ENCODE results near the gene MAB21L4. TPM values are rescaled to one million over a fixed set of nuclear protein-coding genes. Genes with fewer than 3 reads are reported as not detected.

The MAB21L4 gene
- total RNA-seq, 6 experiments from 2014 or later = 3.7 to 17.0 (median 5.2) TPM

- H3K27ac ChIP-seq = no peak overlapping the region
- H3K4me3 ChIP-seq = no peak overlapping the region
- peak; percentile 17 to 48 (median 37) for DNase-seq
- H3K4me1 ChIP-seq = peaks cover 0 to 7% (median 0%) of the 10 kb centered on the region in 4 donors
- intact Hi-C loops (cut with DNase I) = loop anchor here in 1 of 2 donors (10.0 kb wide), 1 partner anchor 76 kb away; the partner anchor contains the start of gene SNED1
- WGBS (ENCODE audit: insufficient coverage, low coverage, low lambda C conversion rate, missing lambda C conversion rate) = 95% methylated on average over 4 of the region's 36 CpGs
- TF ChIP-seq POLR2A (IDR thresholded peaks at IDR 0.05) (no peak), CTCF (IDR thresholded peaks at IDR 0.05) (no peak)
- no peaks in the 10 kb centered on the region for H3K9me3 ChIP-seq
- no peaks in the 10 kb centered on the region for H3K27me3 ChIP-seq
- ATAC-seq = no peak
- no peaks in the 10 kb centered on the region for H3K36me3 ChIP-seq
Observed at GRCh38 chr2:240918258-240919091, 22.5 kb upstream of the MAB21L4 start.

DNA sequence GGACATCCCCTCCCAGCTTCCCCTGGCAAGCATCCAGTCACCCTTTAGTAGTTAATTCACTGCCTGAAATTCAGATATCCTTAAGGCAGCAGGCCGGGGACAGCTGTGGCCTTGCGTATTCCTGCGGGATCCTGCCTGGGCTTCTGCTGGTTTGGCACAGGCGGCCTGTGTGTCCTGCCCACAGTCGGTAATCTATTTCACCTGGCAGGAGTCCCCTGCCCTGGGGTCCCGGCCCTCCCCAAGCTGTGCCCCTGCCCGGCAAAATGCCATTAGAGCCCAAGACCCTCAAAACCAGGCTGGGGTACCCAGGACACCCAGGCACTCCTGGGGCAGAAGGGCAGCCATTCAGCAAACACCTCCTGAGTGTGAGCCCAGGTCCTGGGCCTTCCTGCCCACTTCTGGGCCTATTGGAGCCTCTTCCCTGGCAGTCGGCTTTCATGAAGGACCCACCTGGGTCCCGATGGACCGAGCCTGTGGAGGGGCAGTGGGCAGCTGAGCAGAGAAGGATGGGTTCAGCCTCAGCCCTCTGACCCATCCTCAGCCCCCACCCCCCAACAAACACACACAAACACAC lies 21.8 kb upstream of the MAB21L4 start:
- Histone ChIP-seq H3K27me3 (no peaks in the 10 kb centered on the region), H3K4me3 (no peak overlapping the region), H3K36me3 (no peaks in the 10 kb centered on the region), H3K4me1 (peaks cover 0 to 8% (median 0%) of the 10 kb centered on the region in 4 donors), H3K9me3 (no peaks in the 10 kb centered on the region), H3K27ac (no peak overlapping the region)
- no peak for TF ChIP-seq POLR2A (IDR thresholded peaks at IDR 0.05)
- TF ChIP-seq CTCF (IDR thresholded peaks at IDR 0.05) = no peak
- ATAC-seq (no peak), DNase-seq (peak; percentile 14 to 43 (median 35))
- intact Hi-C loops (cut with DNase I) = loop anchor here in 1 of 2 donors (10.0 kb wide), 1 partner anchor 77 kb away; the partner anchor contains the start of gene SNED1
- WGBS (ENCODE audit: insufficient coverage, low coverage, low lambda C conversion rate, missing lambda C conversion rate) = no CpG with 5 or more reads among the region's 10 CpGs

GRCh38 chr2:240917009-240917683 lies 21.2 kb upstream of the MAB21L4 start:
- Histone ChIP-seq H3K27ac (no peak overlapping the region), H3K36me3 (no peaks in the 10 kb centered on the region), H3K4me3 (no peak overlapping the region), H3K4me1 (peaks cover 0 to 8% (median 0%) of the 10 kb centered on the region in 4 donors), H3K27me3 (no peaks in the 10 kb centered on the region), H3K9me3 (no peaks in the 10 kb centered on the region)
- TF ChIP-seq POLR2A (IDR thresholded peaks at IDR 0.05) = no peak
- TF ChIP-seq CTCF (IDR thresholded peaks at IDR 0.05) = no peak
- ATAC-seq (no peak), DNase-seq (peak; percentile 19 to 50 (median 39))
- intact Hi-C loops (cut with DNase I) = loop anchor here in 1 of 2 donors (10.0 kb wide), 1 partner anchor 78 kb away; the partner anchor contains the start of gene SNED1
- WGBS (ENCODE audit: insufficient coverage, low coverage, low lambda C conversion rate, missing lambda C conversion rate) = 90% methylated on average over 4 of the region's 20 CpGs

DNA sequence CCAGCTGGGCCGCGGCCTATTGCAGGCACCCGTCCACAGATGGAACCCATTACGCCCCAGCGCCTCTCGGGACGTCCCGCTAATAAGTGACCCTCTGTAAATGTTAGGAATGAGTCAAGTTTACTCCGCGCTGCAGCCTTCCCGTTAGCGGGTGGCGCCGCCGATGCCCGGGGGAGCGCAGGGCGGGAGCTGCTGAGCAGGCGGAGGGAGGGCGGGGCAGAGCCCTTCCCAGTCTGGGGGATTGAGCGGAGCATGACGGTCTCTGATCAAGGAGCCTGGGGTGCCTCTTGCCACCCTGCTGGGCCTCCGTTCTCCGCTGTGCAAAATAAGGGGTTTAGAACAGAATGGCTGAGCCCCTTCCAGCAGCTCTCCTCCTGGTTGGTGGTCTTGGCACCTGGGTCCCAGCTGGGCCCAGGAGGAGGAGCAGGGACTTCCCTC lies 20.6 kb upstream of the MAB21L4 start:
- H3K4me1 ChIP-seq = peaks cover 0 to 8% (median 0%) of the 10 kb centered on the region in 4 donors
- intact Hi-C loops (cut with DNase I) = loop anchor here in 1 of 2 donors (10.0 kb wide), 1 partner anchor 78 kb away; the partner anchor contains the start of gene SNED1
- ATAC-seq (no peak), DNase-seq (peak; percentile 19 to 46 (median 43))
- no peak for TF ChIP-seq CTCF (IDR thresholded peaks at IDR 0.05)
- no peak for TF ChIP-seq POLR2A (IDR thresholded peaks at IDR 0.05)
- no peak overlapping the region for H3K4me3 ChIP-seq
- no peaks in the 10 kb centered on the region for H3K27me3 ChIP-seq
- H3K36me3 ChIP-seq = no peaks in the 10 kb centered on the region
- no peaks in the 10 kb centered on the region for H3K9me3 ChIP-seq
- 38% methylated on average over 17 of the region's 24 CpGs for WGBS (ENCODE audit: insufficient coverage, low coverage, low lambda C conversion rate, missing lambda C conversion rate)
- H3K27ac ChIP-seq = no peak overlapping the region
